Measurements from ENCODE around the gene SELPLG.

Gene SELPLG

DNA sequence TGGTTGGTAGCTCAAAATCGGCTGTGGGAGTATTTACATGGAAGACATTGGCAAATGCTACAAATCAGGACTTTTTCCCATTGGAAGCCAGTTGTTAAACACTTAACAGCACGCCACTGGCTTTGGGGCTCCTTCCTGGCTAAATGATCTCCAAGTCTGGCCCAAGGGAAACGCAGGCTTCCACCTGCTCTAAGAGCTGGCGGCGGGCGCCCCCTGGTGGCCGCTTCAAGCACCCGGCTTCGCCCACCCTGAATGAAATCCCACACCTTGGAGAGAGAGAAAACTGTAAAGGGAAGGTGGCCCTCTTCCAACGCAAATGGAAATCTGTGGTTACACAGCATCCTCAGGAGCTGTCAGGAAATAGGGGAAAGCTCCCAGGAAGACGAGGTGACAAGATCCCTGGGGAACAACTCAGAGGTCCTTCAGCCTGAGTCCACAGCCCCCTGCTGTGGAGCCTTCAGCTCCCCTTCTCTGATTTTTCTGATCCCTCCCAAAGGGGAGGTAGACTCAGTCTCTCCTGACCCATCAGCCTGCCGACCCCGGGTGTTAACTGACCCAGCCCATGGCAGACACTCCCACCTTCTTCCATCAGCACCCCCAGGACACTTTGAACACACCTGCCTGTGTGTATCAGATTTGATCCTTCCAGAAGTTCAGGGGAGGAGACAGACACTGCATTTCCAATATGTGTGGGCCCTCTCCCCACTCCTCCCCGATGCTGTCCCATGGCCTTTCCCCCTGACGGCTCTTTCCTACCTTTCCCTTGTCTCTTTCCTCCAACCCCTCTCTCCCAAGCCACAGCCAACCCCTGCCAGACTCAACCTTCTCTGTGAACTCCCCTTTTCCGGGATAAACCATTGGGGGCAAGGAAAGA, 15.4 kb downstream of the SELPLG start:
- Histone ChIP-seq H3K27ac (ENCODE audit: low read depth, low read length, severe bottlenecking) (no peak overlapping the region), H3K36me3 (ENCODE audit: control insufficient read depth, insufficient read depth, low read length) (no peaks in the 10 kb centered on the region), H3K9me3 (ENCODE audit: control insufficient read depth, low read length) (peaks cover 8% of the 10 kb centered on the region), H3K4me3 (ENCODE audit: extremely low read depth, insufficient read depth, low read length, poor library complexity, severe bottlenecking) (no peak overlapping the region), H3K4me1 (ENCODE audit: control insufficient read depth, insufficient read depth, low read length, poor library complexity, severe bottlenecking) (no peaks in the 10 kb centered on the region)
- WGBS, 2 experiments (ENCODE audit: insufficient coverage in 2 of 2): 11 to 26% methylated on average over 8 to 13 of the region's 16 CpGs

DNA sequence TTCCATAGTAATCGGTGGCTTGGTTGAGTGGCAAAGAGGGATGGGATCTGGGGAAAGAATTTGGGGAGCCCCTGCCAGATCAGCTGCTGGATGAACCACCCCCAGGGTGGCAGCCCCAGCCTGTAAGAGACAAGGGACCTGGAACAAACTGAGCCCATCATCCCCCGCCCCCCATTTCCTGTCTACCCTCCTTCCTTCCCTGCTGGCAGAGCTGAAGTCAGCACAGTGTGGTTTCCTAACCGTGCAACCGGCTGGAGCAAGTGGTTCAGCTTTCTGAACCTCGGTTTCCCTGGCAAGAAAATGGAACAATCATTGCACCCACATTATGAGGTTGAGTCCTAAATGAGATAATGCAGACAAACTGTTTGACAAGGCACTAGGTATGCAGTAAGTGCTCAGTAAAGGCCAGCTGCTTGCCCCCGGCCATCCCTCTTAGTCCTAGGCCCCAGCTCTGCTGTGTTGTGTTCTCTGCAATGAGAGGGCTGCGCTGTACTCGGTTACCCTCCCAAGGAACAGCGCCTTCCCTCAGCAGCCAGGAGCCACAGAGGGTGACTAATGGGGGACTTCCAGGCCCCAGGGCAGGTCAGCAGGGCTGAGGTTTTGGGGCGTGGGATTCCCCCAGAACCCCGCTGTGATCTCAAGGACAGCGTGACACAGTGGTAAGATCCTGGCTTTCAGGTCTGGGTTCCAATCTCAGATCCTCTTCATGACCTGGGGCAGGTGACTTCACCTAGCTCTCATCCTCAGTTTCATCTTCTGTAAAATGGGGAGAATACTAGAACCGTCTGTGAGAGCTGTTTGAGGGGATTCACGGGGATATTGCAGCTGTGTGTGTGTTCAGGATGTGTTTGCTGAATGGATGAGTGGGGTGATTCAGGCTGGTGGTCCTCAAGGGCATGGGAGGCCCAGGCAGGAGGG, 16.5 kb downstream of the SELPLG start:
- peaks cover 8% of the 10 kb centered on the region for H3K9me3 ChIP-seq (ENCODE audit: control insufficient read depth, low read length)
- WGBS, 2 experiments (ENCODE audit: insufficient coverage in 2 of 2): 90 to 92% methylated on average over 9 to 11 of the region's 14 CpGs
- H3K4me3 ChIP-seq (ENCODE audit: extremely low read depth, insufficient read depth, low read length, poor library complexity, severe bottlenecking): no peak overlapping the region
- H3K4me1 ChIP-seq (ENCODE audit: control insufficient read depth, insufficient read depth, low read length, poor library complexity, severe bottlenecking): peaks cover 5% of the 10 kb centered on the region
- no peaks in the 10 kb centered on the region for H3K36me3 ChIP-seq (ENCODE audit: control insufficient read depth, insufficient read depth, low read length)
- H3K27ac ChIP-seq (ENCODE audit: low read depth, low read length, severe bottlenecking): no peak overlapping the region

DNA sequence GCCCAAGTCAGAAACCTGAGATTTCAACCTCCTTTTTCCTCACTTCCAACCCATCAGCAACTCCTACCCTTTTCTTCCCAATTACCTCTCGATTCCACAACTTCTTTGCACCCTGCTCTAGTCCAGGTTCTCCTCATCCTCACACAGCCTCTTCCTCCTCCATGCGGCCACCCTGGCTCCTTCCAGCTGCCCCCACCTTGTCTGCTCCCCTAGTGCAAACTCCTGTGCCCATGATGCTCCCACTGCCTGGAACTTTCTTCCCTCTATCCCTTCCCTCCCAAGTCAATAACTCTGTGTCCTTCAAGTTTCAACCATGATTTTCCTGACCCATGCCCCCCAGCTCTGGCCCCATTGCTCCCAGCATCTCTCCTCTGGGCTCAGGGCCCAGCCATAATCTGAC, 17.3 kb downstream of the SELPLG start:
- Histone ChIP-seq H3K36me3 (ENCODE audit: control insufficient read depth, insufficient read depth, low read length) (no peaks in the 10 kb centered on the region), H3K9me3 (ENCODE audit: control insufficient read depth, low read length) (peaks cover 8% of the 10 kb centered on the region), H3K4me1 (ENCODE audit: control insufficient read depth, insufficient read depth, low read length, poor library complexity, severe bottlenecking) (peaks cover 5% of the 10 kb centered on the region), H3K27ac (ENCODE audit: low read depth, low read length, severe bottlenecking) (no peak overlapping the region), H3K4me3 (ENCODE audit: extremely low read depth, insufficient read depth, low read length, poor library complexity, severe bottlenecking) (no peak overlapping the region)
- 94 to 95% methylated on average over 2 of the region's 2 CpGs for WGBS, 2 experiments (ENCODE audit: insufficient coverage in 2 of 2)

DNA sequence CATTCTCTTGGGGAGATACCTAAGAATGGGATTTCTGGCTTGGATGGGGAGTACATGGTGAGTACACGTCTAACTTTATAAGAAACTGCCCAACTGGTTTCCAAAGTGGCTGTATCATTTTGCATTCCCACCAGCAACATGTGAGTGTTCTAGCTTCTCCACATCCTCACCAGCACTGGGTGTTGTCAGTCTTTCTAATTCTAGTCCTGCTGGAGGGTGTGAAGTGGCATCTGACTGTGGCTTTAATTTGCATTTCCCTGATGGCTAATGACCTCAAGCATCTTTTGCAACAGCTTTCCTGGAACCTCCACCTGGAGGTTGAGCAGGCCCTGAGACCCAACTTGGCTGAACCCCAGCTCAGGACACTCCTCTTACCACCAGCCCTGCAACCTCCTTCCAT, 17.8 kb downstream of the SELPLG start:
- WGBS, 2 experiments (ENCODE audit: insufficient coverage in 2 of 2): no CpG with 5 or more reads among the region's 1 CpG
- Histone ChIP-seq H3K27ac (ENCODE audit: low read depth, low read length, severe bottlenecking) (no peak overlapping the region), H3K36me3 (ENCODE audit: control insufficient read depth, insufficient read depth, low read length) (no peaks in the 10 kb centered on the region), H3K4me1 (ENCODE audit: control insufficient read depth, insufficient read depth, low read length, poor library complexity, severe bottlenecking) (peaks cover 5% of the 10 kb centered on the region), H3K4me3 (ENCODE audit: extremely low read depth, insufficient read depth, low read length, poor library complexity, severe bottlenecking) (no peak overlapping the region), H3K9me3 (ENCODE audit: control insufficient read depth, low read length) (peaks cover 8% of the 10 kb centered on the region)

DNA sequence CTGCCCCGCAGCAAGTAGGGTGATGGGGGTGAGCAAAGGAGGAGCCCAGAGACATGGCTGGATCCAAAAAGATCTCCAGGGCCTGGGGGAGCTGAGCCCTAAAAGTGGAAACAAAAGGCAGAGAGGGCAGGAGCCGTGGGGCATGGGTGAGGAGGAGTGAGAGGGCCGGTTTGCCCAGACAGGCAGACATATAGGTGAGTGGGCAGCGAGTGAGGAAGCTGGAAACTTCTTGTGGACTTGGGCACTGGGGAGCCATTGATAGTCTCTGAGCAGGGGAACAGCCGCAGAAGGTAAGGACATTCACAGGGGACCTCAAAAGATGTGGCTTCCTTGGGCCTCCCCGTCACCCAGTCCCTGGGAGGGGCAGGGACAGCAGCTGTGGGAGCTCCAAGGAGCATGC, 19.1 kb downstream of the SELPLG start:
- Histone ChIP-seq H3K36me3 (ENCODE audit: control insufficient read depth, insufficient read depth, low read length) (no peaks in the 10 kb centered on the region), H3K4me1 (ENCODE audit: control insufficient read depth, insufficient read depth, low read length, poor library complexity, severe bottlenecking) (peaks cover 10% of the 10 kb centered on the region), H3K4me3 (ENCODE audit: extremely low read depth, insufficient read depth, low read length, poor library complexity, severe bottlenecking) (no peak overlapping the region), H3K9me3 (ENCODE audit: control insufficient read depth, low read length) (peaks cover 8% of the 10 kb centered on the region), H3K27ac (ENCODE audit: low read depth, low read length, severe bottlenecking) (no peak overlapping the region)
- WGBS, 2 experiments (ENCODE audit: insufficient coverage in 2 of 2): 92 to 100% methylated on average over 4 to 6 of the region's 6 CpGs

DNA sequence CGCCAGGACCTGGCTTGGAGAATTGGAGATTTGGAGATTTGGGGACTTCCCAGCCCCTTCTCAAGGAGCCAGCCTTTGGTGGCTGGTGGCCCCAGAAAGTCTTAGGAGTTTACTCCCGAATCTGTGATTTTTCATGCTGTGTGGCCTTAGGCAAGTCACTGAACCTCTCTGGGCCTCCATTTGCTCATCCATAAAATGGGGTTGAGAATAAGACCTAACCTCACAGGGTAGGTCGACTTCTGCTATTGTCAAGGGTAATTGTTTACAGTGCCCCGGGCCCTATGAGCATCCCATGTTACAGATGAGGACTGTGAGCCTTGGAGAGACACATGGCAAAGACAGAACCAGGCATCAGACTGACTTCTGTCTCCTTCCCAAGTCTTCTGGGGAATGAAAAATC, 19.7 kb downstream of the SELPLG start:
- Histone ChIP-seq H3K36me3 (ENCODE audit: control insufficient read depth, insufficient read depth, low read length) (no peaks in the 10 kb centered on the region), H3K9me3 (ENCODE audit: control insufficient read depth, low read length) (peaks cover 8% of the 10 kb centered on the region), H3K27ac (ENCODE audit: low read depth, low read length, severe bottlenecking) (no peak overlapping the region), H3K4me3 (ENCODE audit: extremely low read depth, insufficient read depth, low read length, poor library complexity, severe bottlenecking) (no peak overlapping the region), H3K4me1 (ENCODE audit: control insufficient read depth, insufficient read depth, low read length, poor library complexity, severe bottlenecking) (peaks cover 14% of the 10 kb centered on the region)
- 84 to 85% methylated on average over 3 to 4 of the region's 4 CpGs for WGBS, 2 experiments (ENCODE audit: insufficient coverage in 2 of 2)

DNA sequence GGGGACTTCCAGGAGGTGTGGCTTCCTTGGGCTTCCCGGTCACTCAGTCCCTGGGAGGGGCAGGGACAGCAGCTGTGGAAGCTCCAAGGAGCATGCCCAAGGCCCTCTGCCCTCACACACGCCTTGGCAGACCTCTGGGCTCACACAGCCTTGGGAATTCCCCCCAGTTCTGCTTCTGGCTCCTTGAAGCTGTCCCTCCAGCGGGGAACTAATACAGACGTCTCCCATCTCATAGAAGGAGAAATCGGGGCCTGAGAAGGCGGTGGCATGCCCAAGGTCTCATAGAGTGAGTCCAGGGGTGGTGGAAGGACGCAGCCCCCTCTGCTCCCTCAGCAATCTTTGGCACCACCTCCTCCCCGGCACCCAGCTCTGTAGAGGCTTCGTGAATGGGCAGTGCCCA, 20.1 kb downstream of the SELPLG start:
- 71 to 86% methylated on average over 1 to 8 of the region's 9 CpGs for WGBS, 2 experiments (ENCODE audit: insufficient coverage in 2 of 2)
- H3K4me1 ChIP-seq (ENCODE audit: control insufficient read depth, insufficient read depth, low read length, poor library complexity, severe bottlenecking): peaks cover 14% of the 10 kb centered on the region
- H3K36me3 ChIP-seq (ENCODE audit: control insufficient read depth, insufficient read depth, low read length): no peaks in the 10 kb centered on the region
- no peak overlapping the region for H3K4me3 ChIP-seq (ENCODE audit: extremely low read depth, insufficient read depth, low read length, poor library complexity, severe bottlenecking)
- peaks cover 8% of the 10 kb centered on the region for H3K9me3 ChIP-seq (ENCODE audit: control insufficient read depth, low read length)
- no peak overlapping the region for H3K27ac ChIP-seq (ENCODE audit: low read depth, low read length, severe bottlenecking)

DNA sequence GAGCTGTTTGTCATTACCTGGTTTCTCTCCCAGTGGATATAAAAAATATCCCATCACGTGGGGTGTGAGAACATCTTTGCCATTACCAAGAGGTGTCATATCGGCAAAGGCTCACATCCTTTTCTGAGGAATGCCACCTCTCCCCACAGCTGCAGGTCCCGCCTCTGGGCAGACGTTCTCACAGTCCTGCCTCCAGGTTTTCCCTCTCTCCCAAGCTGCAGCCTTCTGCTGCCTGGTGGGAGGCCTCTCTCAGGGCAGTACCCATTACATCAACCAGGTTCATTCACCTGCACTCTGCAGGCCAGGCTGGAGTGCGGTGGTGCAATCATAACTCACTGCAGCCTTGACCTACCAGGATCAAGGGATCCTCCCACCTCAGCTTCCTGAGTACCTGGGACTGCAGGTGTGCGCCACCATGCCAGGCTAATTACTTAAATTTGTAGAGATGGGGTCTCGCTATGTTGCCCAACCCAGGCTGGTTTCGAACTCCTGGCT, 20.9 kb downstream of the SELPLG start:
- 54 to 79% methylated on average over 7 to 8 of the region's 8 CpGs for WGBS, 2 experiments (ENCODE audit: insufficient coverage in 2 of 2)
- Histone ChIP-seq H3K36me3 (ENCODE audit: control insufficient read depth, insufficient read depth, low read length) (no peaks in the 10 kb centered on the region), H3K4me3 (ENCODE audit: extremely low read depth, insufficient read depth, low read length, poor library complexity, severe bottlenecking) (no peak overlapping the region), H3K27ac (ENCODE audit: low read depth, low read length, severe bottlenecking) (no peak overlapping the region), H3K9me3 (ENCODE audit: control insufficient read depth, low read length) (peaks cover 8% of the 10 kb centered on the region), H3K4me1 (ENCODE audit: control insufficient read depth, insufficient read depth, low read length, poor library complexity, severe bottlenecking) (peaks cover 14% of the 10 kb centered on the region)

DNA sequence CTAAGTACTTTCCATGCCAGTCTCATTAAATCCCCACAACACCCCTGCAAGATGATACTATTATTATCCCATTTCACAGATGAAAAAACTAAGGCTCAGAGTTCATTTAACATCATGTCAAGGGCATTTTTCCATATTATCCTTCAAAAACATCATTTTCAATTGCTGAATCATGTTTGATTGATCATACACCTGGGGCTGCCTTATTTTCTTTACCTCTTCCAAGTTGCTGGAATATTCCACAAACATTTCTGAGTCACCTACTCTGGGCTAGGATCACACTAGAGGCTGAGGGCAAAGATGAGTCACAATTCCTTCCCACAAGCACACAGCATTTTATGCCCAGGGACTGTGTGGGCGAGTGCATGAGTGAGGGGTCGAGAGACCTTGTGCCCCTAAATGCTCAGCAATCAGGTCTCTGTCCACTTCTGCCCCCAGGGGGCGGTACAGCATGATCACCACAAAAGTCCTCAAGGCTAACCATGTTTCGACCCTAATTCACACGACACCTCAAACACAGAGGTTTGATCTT, 21.7 kb downstream of the SELPLG start:
- WGBS, 2 experiments (ENCODE audit: insufficient coverage in 2 of 2): 50 to 65% methylated on average over 4 to 5 of the region's 5 CpGs
- no peaks in the 10 kb centered on the region for H3K36me3 ChIP-seq (ENCODE audit: control insufficient read depth, insufficient read depth, low read length)
- no peak overlapping the region for H3K27ac ChIP-seq (ENCODE audit: low read depth, low read length, severe bottlenecking)
- H3K9me3 ChIP-seq (ENCODE audit: control insufficient read depth, low read length): peaks cover 8% of the 10 kb centered on the region
- H3K4me1 ChIP-seq (ENCODE audit: control insufficient read depth, insufficient read depth, low read length, poor library complexity, severe bottlenecking): peaks cover 14% of the 10 kb centered on the region
- H3K4me3 ChIP-seq (ENCODE audit: extremely low read depth, insufficient read depth, low read length, poor library complexity, severe bottlenecking): no peak overlapping the region

DNA sequence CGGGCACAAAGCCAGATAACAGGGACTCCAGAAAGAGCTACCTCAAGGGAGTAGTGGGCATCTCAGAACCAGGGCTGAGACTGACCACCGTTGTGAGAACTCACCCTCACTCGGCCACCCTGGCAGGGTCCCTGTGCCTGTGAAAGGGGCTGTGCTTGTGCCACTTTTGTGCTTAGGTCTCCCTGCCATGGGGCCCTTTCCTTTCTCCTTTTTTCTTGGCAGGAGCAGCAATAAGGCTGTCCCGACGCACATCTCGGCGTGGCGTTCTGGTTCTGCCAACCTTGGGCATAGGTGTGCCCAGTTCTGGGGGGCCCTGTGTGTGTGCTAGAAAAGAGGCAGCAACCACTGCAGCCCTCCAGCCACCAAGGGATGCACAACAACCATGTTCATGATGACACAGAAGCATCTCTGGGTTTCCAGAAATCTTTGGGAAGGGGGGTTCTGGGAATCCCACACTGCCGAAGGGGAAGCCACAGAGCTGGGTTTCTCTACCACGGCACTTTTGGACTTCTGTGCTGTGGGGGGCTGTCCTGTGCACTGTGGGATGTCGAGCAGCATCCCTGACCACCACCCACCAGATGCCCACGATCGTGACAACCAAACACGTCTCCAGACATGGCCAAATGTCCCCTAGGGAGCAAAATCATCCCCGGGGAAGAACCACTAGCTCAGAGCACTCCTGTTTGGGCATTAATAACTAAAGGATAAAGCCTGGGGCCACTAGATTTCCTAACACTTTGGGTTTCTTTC, 22.7 kb downstream of the SELPLG start:
- 92 to 93% methylated on average over 11 to 13 of the region's 15 CpGs for WGBS, 2 experiments (ENCODE audit: insufficient coverage in 2 of 2)
- Histone ChIP-seq H3K36me3 (ENCODE audit: control insufficient read depth, insufficient read depth, low read length) (no peaks in the 10 kb centered on the region), H3K9me3 (ENCODE audit: control insufficient read depth, low read length) (peaks cover 6% of the 10 kb centered on the region), H3K4me1 (ENCODE audit: control insufficient read depth, insufficient read depth, low read length, poor library complexity, severe bottlenecking) (peaks cover 14% of the 10 kb centered on the region), H3K4me3 (ENCODE audit: extremely low read depth, insufficient read depth, low read length, poor library complexity, severe bottlenecking) (no peak overlapping the region), H3K27ac (ENCODE audit: low read depth, low read length, severe bottlenecking) (no peak overlapping the region)

Measured in mesodermal cell (in vitro differentiated cells).